HG03378 (cell line): ENCODE measurements around the gene FLNB.

Experiments
- ATAC-seq: cut with Tn5 transposase; IDR thresholded peaks from one replicate; pipeline ENCODE4 v1.9.1; 2021; ENCODE audit warnings: mild to moderate bottlenecking, moderate library complexity; ENCODE audit not compliant: unreplicated experiment

The FLNB gene

GRCh38 chr3:58158442-58159153 lies 150.4 kb downstream of the FLNB start:
- no peak for ATAC-seq

DNA sequence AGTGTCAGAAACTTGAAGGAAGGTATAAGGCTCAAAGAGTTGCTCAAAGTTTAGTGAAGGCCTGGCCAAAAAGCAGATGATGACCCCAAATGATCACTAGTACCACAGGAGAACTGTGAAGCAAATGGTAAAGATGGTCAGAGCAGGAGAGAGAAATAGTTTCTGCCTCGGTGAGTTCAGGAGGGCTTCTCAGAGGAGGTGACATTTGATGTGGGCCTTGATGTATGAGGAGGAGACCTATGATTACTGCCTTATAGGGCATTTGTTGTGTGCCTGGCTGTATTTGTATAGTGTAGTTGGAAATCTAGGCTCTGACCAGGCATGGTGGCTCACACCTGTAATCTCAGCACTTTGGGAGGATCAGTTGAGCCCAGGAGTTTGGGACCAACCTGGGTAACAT lies 152.2 kb downstream of the FLNB start:
- ATAC-seq: no peak

DNA sequence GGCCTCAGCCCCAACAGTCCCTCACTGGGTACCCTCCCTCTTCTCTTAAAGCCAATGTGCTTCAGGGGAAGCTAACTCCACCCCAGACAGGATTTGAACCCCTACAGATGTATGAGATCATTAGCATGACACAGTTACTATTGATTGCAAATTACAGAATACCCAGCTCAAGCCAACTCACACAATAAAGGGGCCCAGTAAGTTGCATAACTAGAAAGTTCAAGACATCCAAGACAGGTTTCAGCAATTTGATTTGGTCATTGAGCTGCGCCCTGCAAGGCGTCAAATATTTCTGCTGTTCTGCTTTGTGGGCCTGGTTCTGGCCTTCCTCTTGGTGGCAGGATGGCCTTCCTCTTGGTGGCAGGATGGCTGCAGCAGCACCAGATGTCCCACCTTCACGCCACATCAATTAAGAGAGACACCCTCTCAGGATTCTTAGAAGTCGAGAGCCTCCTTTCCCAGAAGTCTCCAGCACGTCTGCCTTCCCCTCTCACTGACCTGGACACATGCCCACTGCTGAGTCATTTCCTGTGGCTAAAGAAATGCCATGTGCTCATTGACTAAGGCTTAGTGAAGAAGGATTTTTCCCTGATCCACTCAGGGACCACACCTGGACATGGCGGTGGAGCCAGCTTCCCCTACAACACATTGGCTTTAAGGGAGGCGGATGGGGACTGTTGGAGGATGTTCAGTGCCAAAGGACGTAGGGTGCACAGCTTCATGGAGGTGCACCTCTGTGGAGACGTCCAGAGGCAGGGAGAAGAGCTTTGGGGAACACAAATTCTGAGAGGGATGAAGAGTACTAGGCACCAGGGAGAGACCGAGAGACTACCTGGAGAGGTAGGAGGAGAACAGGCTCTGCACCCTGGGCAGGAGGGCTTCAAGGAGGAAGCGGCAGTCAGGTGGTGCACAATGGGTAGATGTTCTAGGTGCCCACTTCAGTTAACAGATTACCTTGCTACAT lies 153.5 kb downstream of the FLNB start:
- no peak for ATAC-seq

DNA sequence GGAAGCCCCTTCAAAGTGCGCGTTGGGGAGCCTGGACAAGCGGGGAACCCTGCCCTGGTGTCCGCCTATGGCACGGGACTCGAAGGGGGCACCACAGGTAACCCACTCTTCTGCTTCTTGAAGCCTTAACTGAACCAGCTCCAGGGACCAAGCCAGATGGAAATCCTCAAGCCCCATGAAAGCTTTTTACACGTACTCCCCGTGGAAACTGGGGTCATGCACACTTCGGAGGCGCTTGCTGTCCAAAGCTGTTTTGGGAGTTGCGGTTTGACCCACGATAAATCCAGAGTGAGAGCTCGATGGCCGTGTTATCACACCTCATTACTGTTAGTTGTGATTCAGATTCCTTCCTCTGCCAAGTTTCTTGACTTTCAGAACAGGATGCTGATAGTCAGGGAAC lies 155.0 kb downstream of the FLNB start:
- ATAC-seq: no peak

GRCh38 chr3:58164199-58164879 lies 156.1 kb downstream of the FLNB start:
- ATAC-seq: no peak

DNA sequence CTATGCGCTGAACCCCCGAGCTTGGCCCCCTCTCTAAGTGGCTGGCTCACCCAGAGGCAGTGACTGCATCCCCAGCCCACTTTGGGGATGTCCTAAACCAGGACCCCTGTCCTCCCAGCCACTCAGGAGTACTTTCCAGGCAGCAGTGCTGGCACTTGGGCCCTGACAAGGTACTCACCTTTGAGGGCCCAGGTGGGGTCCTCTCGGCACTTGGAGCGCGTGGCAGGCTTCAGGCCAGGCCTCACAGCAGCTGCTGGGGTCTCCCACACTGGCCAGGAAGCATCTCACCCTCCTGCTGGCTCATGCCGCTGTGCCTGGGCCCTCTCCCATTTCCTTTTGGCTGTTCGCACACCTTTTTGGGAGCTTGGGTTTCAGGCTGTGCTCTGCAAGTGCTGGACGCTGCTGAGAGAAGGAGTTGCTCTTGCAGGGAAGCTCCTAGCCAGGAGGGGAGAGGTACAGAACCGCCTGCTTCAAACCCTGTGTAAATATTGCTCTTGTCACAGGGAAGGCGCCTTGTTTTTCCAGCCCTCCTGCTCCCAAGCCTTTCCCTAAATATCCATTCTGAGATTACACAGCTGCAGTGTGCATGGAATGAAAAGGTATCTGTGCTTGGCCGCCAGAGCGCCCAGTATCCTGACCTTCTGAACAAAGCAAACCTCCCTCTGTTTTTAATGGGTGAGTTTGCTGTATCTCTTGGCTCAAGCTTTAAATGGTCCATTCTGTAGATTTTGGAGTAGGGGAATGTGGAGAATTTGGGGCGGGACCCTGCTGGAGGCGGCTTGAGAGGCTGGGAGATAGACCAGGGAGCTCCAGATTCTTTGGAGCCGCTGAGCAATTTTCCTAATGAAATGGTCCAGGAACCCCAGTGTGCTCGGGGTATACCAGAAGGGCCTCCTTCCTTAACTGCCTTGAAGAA lies 156.9 kb downstream of the FLNB start:
- no peak for ATAC-seq

GRCh38 chr3:58167431-58168351 lies 159.5 kb downstream of the FLNB start:
- no peak for ATAC-seq

DNA sequence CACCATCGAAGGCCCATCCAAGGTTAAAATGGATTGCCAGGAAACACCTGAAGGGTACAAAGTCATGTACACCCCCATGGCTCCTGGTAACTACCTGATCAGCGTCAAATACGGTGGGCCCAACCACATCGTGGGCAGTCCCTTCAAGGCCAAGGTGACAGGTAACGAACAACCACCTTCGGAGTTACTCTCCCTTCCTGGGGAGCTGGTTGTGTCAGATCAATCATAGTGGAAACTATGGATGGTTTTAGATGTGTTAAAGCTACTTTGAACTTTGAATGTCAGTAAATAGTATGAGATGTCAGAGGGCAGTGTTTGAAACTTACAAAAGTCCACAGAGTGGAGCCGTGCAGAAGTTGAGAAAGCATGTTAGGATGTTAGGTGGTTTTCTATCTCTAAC lies 160.3 kb downstream of the FLNB start:
- no peak for ATAC-seq

- no peak for ATAC-seq
Measured at GRCh38 chr3:58169371-58169770, 161.1 kb downstream of the FLNB start.

GRCh38 chr3:58170376-58170775 lies 162.2 kb downstream of the FLNB start:
- ATAC-seq: no peak

DNA sequence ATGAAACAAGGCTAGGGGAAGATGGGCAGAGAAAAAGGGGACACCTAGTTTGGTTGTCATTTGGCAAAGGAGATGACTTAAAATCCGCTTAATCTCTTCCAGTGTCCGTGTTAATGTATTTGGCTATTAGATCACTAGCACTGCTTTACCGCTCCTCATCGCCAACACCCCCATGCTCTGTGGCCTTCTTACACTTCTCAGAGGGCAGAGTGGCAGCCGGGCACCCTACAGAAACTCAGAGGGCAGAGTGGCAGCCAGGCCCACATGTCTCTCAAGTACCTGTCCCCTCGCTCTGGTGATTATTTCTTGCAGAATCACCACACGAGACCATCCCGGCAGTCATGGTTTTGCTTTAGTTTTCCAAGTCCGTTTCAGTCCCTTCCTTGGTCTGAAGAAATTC lies 162.9 kb downstream of the FLNB start:
- no peak for ATAC-seq

GRCh38 chr3:58173029-58173668 lies 164.9 kb downstream of the FLNB start:
- ATAC-seq: no peak

GRCh38 chr3:58173669-58174398 lies 165.6 kb downstream of the FLNB start:
- no peak for ATAC-seq

- ATAC-seq: no peak
Measured at GRCh38 chr3:58175187-58175436, 166.9 kb downstream of the FLNB start.

DNA sequence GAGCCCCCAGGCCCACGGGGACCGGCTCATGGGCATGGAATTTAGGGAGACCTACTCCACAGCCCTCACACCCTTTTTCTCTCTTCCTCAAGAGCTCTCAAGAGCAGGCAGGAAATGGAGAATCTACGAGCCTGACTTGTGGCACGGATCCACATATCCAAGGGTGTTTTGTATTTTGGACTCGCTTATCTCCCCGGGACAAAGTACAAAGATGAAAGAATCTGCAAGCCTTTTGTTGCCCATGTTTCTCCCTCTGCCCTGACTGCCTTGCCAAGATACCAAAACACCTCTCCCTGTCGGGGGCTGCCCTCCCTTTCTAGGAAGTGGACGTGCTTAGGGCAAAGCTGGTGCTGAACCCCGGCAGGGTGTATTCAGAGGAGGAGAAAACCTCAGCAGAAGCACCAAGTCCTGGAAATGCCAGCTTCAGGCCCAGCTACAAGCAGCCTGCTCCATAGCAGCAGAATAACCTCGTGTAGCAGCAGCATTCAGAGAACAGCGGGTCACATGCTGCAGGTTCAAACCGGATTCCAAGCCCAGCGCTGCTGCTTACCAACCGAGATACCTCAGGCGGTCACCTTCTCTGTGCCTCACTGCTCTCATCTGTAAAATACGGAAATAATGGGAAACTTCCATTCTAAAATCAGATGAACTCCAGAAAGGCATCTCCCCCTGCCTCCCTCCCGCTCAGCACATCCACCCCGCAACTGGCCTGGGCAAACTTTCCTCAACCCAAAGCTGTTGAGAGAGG lies 167.4 kb downstream of the FLNB start:
- ATAC-seq: no peak

- ATAC-seq: no peak
Measured at GRCh38 chr3:58176185-58176530, 167.9 kb downstream of the FLNB start.

DNA sequence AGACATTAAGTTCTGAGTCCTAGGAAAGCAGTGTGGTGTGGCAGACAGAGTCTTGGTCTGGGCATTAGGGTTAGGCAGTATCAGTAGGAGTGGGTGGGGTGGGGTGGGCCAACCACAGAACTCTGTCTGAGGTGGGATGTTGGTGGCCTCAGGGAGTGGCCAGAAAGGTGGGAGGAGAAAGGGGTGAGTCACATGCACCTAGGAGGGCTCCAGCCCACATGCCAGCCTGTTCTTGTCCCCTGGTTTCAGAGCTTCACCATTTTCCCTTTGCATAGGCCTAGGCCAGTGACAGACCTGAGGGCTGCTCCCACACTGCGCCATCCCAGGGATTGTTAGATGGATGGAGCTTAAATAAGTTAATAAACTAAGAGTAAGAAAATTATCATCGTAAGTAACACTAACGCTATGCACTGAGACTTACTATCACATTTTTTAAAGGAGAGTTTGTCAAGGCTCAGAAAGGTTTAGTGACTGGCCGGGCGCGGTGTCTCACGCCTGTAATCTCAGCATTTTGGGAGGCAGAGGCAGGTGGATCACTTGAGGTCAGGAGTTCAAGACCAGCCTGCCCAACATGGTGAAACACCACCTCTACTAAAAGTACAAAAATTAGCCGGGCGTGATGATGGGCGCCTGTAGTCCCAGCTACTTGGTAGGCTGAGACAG lies 168.7 kb downstream of the FLNB start:
- ATAC-seq: no peak
